Mucosa of stomach (tissue), 1 donor: ENCODE results near the gene LASP1.
"Not testable (repeated sequence)": the region's sequence is repeated elsewhere in the genome, so short reads cannot be mapped to it uniquely, and the experiment has no call there.

Source experiments
- H3K27me3 ChIP-seq: one replicate; pipeline ENCODE4 v1.7.0; 2013; ENCODE audit warnings: mild to moderate bottlenecking, low read length; ENCODE audit not compliant: control insufficient read depth, insufficient read depth
- H3K36me3 ChIP-seq: one replicate; pipeline ENCODE4 v1.7.0; 2013; ENCODE audit warnings: low read length; ENCODE audit not compliant: control insufficient read depth, insufficient read depth
- H3K4me1 ChIP-seq: one replicate; pipeline ENCODE4 v1.7.0; 2013; ENCODE audit warnings: mild to moderate bottlenecking, low read length; ENCODE audit not compliant: control insufficient read depth, insufficient read depth
- H3K4me3 ChIP-seq: one replicate; pipeline ENCODE4 v1.7.0; 2013; ENCODE audit warnings: low read length
- H3K9ac ChIP-seq: one replicate; pipeline ENCODE4 v1.7.0; 2013; ENCODE audit warnings: mild to moderate bottlenecking, low read length, moderate library complexity
- H3K9me3 ChIP-seq: one replicate; pipeline ENCODE4 v1.7.0; 2013; ENCODE audit warnings: mild to moderate bottlenecking, low read length, moderate library complexity; ENCODE audit not compliant: control insufficient read depth
- donor health status: Pancreatic carcinoma.

Gene LASP1

DNA sequence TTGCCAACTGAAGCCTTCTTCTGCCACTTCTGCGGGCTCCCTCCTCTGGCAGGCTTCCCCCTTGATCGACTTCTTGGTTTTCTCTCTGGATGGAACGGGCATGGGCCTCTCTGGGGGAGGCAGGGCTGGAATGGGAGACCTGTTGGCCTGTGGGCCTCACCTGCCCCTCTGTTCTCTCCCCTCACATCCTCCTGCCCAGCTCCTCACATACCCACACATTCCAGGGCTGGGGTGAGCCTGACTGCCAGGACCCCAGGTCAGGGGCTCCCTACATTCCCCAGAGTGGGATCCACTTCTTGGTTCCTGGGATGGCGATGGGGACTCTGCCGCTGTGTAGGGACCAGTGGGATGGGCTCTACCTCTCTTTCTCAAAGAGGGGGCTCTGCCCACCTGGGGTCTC, 49.1 kb downstream of the LASP1 start:
- no peaks in the 10 kb centered on the region for H3K27me3 ChIP-seq
- no peaks in the 10 kb centered on the region for H3K9me3 ChIP-seq
- no peak overlapping the region for H3K9ac ChIP-seq
- peaks cover 39% of the 10 kb centered on the region for H3K36me3 ChIP-seq
- H3K4me3 ChIP-seq = no peak overlapping the region
- H3K4me1 ChIP-seq = peaks cover 13% of the 10 kb centered on the region

DNA sequence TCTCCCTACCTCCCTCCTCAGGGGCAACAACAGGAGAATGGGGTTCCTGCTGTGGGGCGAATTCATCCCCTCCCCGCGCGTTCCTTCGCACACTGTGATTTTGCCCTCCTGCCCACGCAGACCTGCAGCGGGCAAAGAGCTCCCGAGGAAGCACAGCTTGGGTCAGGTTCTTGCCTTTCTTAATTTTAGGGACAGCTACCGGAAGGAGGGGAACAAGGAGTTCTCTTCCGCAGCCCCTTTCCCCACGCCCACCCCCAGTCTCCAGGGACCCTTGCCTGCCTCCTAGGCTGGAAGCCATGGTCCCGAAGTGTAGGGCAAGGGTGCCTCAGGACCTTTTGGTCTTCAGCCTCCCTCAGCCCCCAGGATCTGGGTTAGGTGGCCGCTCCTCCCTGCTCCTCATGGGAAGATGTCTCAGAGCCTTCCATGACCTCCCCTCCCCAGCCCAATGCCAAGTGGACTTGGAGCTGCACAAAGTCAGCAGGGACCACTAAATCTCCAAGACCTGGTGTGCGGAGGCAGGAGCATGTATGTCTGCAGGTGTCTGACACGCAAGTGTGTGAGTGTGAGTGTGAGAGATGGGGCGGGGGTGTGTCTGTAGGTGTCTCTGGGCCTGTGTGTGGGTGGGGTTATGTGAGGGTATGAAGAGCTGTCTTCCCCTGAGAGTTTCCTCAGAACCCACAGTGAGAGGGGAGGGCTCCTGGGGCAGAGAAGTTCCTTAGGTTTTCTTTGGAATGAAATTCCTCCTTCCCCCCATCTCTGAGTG, 49.6 kb downstream of the LASP1 start:
- no peaks in the 10 kb centered on the region for H3K9me3 ChIP-seq
- peaks cover 13% of the 10 kb centered on the region for H3K4me1 ChIP-seq
- H3K9ac ChIP-seq = no peak overlapping the region
- no peak overlapping the region for H3K4me3 ChIP-seq
- H3K36me3 ChIP-seq = peaks cover 37% of the 10 kb centered on the region
- H3K27me3 ChIP-seq = no peaks in the 10 kb centered on the region

- Histone ChIP-seq H3K4me3 (no peak overlapping the region), H3K27me3 (no peaks in the 10 kb centered on the region), H3K9me3 (no peaks in the 10 kb centered on the region), H3K4me1 (peaks cover 9% of the 10 kb centered on the region), H3K9ac (no peak overlapping the region), H3K36me3 (peaks cover 31% of the 10 kb centered on the region)
Measured at GRCh38 chr17:38920374-38921291, 50.8 kb downstream of the LASP1 start.

- Histone ChIP-seq H3K9ac (no peak overlapping the region), H3K4me3 (no peak overlapping the region), H3K27me3 (no peaks in the 10 kb centered on the region), H3K9me3 (no peaks in the 10 kb centered on the region), H3K4me1 (peaks cover 9% of the 10 kb centered on the region), H3K36me3 (peaks cover 28% of the 10 kb centered on the region)
Measured at GRCh38 chr17:38921756-38922411, 52.0 kb downstream of the LASP1 start.

DNA sequence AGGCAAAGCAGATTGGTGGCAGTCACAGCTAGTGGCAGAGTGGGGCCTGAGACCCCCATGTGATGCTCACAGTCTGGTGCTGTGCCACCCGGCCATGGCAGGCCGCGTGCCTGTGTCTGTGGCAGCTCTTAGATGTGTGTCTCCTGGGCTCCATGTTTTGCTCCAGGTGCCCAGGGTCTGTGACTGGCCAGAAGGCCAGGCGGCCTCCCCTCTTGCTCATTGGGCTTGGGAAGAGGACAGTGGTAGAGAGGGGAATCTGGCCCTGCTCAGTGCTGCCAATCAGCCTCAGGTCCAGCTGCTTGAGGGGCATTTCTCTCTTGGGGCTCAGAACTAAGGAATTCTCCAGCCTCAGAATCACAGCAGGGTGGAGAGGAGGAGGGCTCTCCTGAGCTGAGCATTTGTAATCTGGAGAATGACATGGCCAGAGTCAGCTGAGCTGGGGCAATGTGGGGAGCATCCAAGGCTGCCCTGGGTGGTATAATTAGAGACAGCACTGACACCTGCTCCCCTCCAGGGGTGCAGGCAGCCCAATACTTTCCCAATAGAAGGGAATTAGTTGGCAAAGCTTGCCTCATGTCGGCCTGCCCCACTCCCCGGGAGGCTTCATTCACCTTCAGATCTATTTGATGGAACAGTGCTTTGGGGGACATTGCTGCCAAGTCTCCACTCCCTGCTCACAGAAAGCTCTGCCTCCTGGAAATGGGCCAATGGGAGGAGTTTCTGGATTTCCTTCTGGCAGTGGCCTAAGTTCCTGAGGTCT, 52.9 kb downstream of the LASP1 start:
- peaks cover 26% of the 10 kb centered on the region for H3K36me3 ChIP-seq
- H3K9ac ChIP-seq = no peak overlapping the region
- H3K4me3 ChIP-seq = no peak overlapping the region
- H3K4me1 ChIP-seq = peaks cover 9% of the 10 kb centered on the region
- no peaks in the 10 kb centered on the region for H3K27me3 ChIP-seq
- no peaks in the 10 kb centered on the region for H3K9me3 ChIP-seq

DNA sequence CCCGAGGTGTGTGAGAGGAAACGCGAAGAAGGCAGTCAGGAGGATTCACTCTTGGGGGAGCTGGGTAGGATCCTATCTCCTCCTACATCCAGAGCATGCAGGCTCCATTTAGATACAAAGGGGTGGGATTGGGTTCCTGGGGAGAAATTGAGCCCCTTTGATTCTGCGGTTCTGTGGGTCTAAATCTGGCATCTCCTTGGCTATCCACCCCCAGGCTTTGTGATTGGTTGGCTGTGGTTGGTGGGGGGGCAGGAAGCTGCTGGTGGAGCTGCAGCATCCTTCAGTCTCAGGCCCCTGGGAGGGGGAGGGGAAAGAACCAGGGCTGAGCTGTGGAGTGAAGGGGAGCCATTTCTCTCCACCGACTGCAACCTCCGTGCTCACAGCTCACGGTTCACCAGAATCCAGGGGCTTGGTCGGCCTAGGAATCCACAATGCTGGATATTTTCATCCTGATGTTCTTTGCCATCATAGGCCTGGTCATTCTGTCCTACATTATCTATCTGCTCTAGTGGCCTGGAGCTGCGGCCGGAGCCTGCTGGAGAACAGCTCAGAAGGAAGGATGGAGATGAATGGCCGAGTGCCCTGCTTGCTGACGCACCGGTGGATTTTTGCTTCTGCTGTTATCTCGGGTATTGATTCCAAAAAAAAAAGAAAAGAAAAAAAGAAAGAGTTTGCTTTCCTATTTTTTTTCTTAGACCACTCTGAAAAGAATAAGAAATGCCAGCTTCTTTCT, 55.6 kb downstream of the LASP1 start, which contains the start of gene LASP1NB:
Gene LASP1NB (plus strand): TSS at position 352 of the 733 bp plus-strand sequence.
- peak within 1 kb of the TSS; percentile 9 for H3K9ac ChIP-seq
- no peaks in the 10 kb centered on the region for H3K9me3 ChIP-seq
- H3K4me3 ChIP-seq = no peak within 1 kb of the TSS
- H3K4me1 ChIP-seq = peaks cover 9% of the 10 kb centered on the region
- peaks cover under 1% of the 10 kb centered on the region for H3K36me3 ChIP-seq
- H3K27me3 ChIP-seq = no peaks in the 10 kb centered on the region

GRCh38 chr17:38926293-38927070, 56.6 kb downstream of the LASP1 start:
- H3K36me3 ChIP-seq = no peaks in the 10 kb centered on the region
- H3K4me3 ChIP-seq = no peak overlapping the region
- no peaks in the 10 kb centered on the region for H3K9me3 ChIP-seq
- H3K27me3 ChIP-seq = no peaks in the 10 kb centered on the region
- H3K9ac ChIP-seq = no peak overlapping the region
- peaks cover 9% of the 10 kb centered on the region for H3K4me1 ChIP-seq

- H3K36me3 ChIP-seq, H3K9me3 ChIP-seq, H3K27me3 ChIP-seq, H3K9ac ChIP-seq, H3K4me1 ChIP-seq, H3K4me3 ChIP-seq: not testable (repeated sequence)
Measured at GRCh38 chr17:38930782-38931181, 60.9 kb downstream of the LASP1 start.

DNA sequence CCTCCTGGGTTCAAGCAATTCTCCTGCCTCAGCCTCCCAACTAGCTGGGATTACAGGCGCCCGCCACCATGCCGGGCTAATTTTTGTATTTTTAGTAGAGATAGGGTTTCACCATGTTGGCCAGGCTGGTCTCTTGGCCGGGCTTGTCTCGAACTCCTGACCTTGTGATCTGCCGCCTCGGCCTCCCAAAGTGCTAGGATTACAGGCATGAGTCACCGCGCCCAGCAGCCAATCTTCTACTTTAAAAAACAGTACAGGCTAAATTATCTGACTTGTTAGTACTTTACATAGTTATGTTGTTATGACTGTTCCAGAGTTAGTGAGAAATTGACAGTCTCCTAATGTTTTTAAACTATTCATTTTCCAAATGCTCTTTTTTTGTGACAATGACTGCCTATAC, 64.1 kb downstream of the LASP1 start:
- not testable (repeated sequence) for H3K4me1 ChIP-seq, H3K27me3 ChIP-seq, H3K9me3 ChIP-seq, H3K9ac ChIP-seq, H3K4me3 ChIP-seq, H3K36me3 ChIP-seq

GRCh38 chr17:38939987-38940386, 70.1 kb downstream of the LASP1 start:
- H3K9me3 ChIP-seq = no peaks in the 10 kb centered on the region
- no peaks in the 10 kb centered on the region for H3K4me1 ChIP-seq
- H3K36me3 ChIP-seq = no peaks in the 10 kb centered on the region
- H3K4me3 ChIP-seq = no peak overlapping the region
- no peak overlapping the region for H3K9ac ChIP-seq
- H3K27me3 ChIP-seq = peaks cover 6% of the 10 kb centered on the region
